HepG2 (cell line): Measurements from ENCODE around the gene KLHL21. TPM values are rescaled to one million over a fixed set of nuclear protein-coding genes. Genes with fewer than 3 reads are reported as not detected.

Experiments used
- FLYWCH1 ChIP-seq: sonication (generic); formaldehyde crosslinking; IDR thresholded peaks from 2 replicates; pipeline ENCODE4 v1.8.1; 2023; ENCODE audit warnings: mild to moderate bottlenecking, missing genetic modification reagents
- KDM2A ChIP-seq: sonication (generic); formaldehyde crosslinking; IDR thresholded peaks from 2 replicates; pipeline ENCODE4 v1.4.0; 2020; ENCODE audit warnings: low read depth, missing genetic modification reagents, borderline replicate concordance
- MAF1 ChIP-seq: sonication (generic); formaldehyde crosslinking; IDR thresholded peaks from 2 replicates; pipeline ENCODE4 v1.5.0; 2020; ENCODE audit warnings: missing genetic modification reagents, borderline replicate concordance
- RXRB ChIP-seq: IDR thresholded peaks from 2 replicates; pipeline ENCODE4 v1.6.1; 2016; ENCODE audit warnings: borderline replicate concordance, missing genetic modification reagents, missing compliant biosample characterization
- TSC22D2 ChIP-seq: sonication (generic); formaldehyde crosslinking; IDR thresholded peaks from 2 replicates; pipeline ENCODE4 v1.5.1; 2020; ENCODE audit warnings: missing genetic modification reagents, mild to moderate bottlenecking, borderline replicate concordance
- UBTF ChIP-seq: sonication (generic); formaldehyde crosslinking; IDR thresholded peaks from 2 replicates; pipeline ENCODE4 v1.4.0; 2020; ENCODE audit warnings: mild to moderate bottlenecking, missing genetic modification reagents
- ZBTB40 ChIP-seq, 2 experiments: fragments of 450-650 bp in 1 of 2; sonication (generic) in 1 of 2; formaldehyde crosslinking in 1 of 2; IDR thresholded peaks; 2 replicates each; pipeline versions ENCODE4 v1.6.1 to v1.8.0; 2016 to 2022; ENCODE audit warnings: antibody characterized with exemption in 1 of 2, mild to moderate bottlenecking in 1 of 2, missing genetic modification reagents in 1 of 2
- ZNF44 ChIP-seq: sonication (generic); formaldehyde crosslinking; IDR thresholded peaks from 2 replicates; pipeline ENCODE4 v1.5.1; 2020; ENCODE audit warnings: mild to moderate bottlenecking, missing genetic modification reagents
- ZNF781 ChIP-seq: sonication (generic); formaldehyde crosslinking; IDR thresholded peaks from 2 replicates; pipeline ENCODE4 v1.5.1; 2020; ENCODE audit warnings: borderline replicate concordance, mild to moderate bottlenecking, missing genetic modification reagents; ENCODE audit errors: not compliant biosample characterization
- polyA plus RNA-seq, 8 experiments: library from polyadenylated mRNA; depleted of rRNA in 3 of 8; stranded (reverse) in 7 of 8; unstranded in 1 of 8; fragments of >200 nt; fragmentation: Illumina TruSeq in 4 of 8; extraction: Trizol in 4 of 8; gene quantifications; 2 replicates each; pipeline versions ENCODE4 v1.2.1 to v1.2.3, GENCODE V29; 2011 to 2016; ENCODE audit warnings: low read depth in 4 of 8, missing spikeins in 1 of 8, mixed read lengths in 1 of 8; ENCODE audit not compliant: insufficient read depth in 1 of 8
- total RNA-seq, 5 experiments: library from RNA; depleted of rRNA; stranded (reverse); fragments of >200 nt; fragmentation: Illumina TruSeq; extraction: Trizol; gene quantifications; 2 replicates each; pipeline ENCODE4 v1.2.3, GENCODE V29; 2016; ENCODE audit warnings: low read depth in 1 of 5
- TF ChIP-seq, protein P1 (sequence below): sonication (generic); formaldehyde crosslinking; IDR thresholded peaks from 2 replicates; pipeline ENCODE4 v1.4.0; 2020; ENCODE audit warnings: missing genetic modification reagents
- TF ChIP-seq, protein P2 (sequence below): sonication (generic); formaldehyde crosslinking; IDR thresholded peaks from 2 replicates; pipeline ENCODE4 v1.5.0; 2020; ENCODE audit warnings: mild to moderate bottlenecking, missing genetic modification reagents
- TF ChIP-seq, protein P3 (sequence below): IDR thresholded peaks from 2 replicates; pipeline ENCODE4 v1.6.1; 2016

Gene KLHL21
- total and polyA plus RNA-seq, 2 of the 13 experiments (the other 11 are each of a cell fraction or from before 2014, with no cell fraction given), result 14.8 to 25.0 TPM

DNA sequence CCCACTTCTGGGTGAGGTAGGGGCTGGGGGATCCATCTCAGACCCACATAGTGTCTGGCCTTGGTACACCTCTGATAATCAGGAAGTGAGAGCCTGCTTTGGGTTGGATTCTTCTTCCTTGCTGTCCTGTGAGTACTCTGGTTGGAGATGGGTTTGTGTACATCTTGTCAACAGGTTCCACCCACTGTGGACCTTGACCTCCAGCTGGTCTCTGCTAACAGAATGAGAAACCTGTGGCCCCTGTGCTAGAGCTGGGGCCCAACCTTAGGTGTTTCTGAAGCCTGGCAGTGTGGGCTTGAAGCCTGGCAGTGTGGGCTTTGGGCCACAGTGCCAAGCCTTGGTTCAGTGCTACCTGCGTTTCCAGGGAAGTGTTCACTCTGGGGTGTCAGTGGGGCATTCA lies 20.3 kb downstream of the KLHL21 start (continued):
- no peak for TF ChIP-seq ZBTB40 (IDR thresholded peaks at IDR 0.05)
- TF ChIP-seq ZBTB40 (CRISPR knock-in tag; IDR thresholded peaks at IDR 0.05), result peak; percentile 71; the same call in 1 of the 2 replicates
- TF ChIP-seq, protein P1, sequence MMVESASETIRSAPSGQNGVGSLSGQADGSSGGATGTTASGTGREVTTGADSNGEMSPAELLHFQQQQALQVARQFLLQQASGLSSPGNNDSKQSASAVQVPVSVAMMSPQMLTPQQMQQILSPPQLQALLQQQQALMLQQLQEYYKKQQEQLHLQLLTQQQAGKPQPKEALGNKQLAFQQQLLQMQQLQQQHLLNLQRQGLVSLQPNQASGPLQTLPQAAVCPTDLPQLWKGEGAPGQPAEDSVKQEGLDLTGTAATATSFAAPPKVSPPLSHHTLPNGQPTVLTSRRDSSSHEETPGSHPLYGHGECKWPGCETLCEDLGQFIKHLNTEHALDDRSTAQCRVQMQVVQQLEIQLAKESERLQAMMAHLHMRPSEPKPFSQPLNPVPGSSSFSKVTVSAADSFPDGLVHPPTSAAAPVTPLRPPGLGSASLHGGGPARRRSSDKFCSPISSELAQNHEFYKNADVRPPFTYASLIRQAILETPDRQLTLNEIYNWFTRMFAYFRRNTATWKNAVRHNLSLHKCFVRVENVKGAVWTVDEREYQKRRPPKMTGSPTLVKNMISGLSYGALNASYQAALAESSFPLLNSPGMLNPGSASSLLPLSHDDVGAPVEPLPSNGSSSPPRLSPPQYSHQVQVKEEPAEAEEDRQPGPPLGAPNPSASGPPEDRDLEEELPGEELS, result peak; percentile 90
- TF ChIP-seq, protein P2, sequence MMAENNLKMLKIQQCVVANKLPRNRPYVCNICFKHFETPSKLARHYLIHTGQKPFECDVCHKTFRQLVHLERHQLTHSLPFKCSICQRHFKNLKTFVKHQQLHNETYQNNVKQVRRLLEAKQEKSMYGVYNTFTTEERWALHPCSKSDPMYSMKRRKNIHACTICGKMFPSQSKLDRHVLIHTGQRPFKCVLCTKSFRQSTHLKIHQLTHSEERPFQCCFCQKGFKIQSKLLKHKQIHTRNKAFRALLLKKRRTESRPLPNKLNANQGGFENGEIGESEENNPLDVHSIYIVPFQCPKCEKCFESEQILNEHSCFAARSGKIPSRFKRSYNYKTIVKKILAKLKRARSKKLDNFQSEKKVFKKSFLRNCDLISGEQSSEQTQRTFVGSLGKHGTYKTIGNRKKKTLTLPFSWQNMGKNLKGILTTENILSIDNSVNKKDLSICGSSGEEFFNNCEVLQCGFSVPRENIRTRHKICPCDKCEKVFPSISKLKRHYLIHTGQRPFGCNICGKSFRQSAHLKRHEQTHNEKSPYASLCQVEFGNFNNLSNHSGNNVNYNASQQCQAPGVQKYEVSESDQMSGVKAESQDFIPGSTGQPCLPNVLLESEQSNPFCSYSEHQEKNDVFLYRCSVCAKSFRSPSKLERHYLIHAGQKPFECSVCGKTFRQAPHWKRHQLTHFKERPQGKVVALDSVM, result no peak
- TF ChIP-seq ZNF781 (CRISPR knock-in tag), result no peak
- peak; percentile 55 for TF ChIP-seq UBTF (CRISPR knock-in tag)
- TF ChIP-seq ZNF44 (CRISPR knock-in tag), result 0 out of 2 replicates have a peak, but pooled peaks have one; percentile 17
- 0 out of 2 replicates have a peak, but pooled peaks have one; percentile 28 for TF ChIP-seq TSC22D2 (CRISPR knock-in tag)
- TF ChIP-seq KDM2A, result peak; percentile 71; the same call in 1 of the 2 replicates
- TF ChIP-seq, protein P3, sequence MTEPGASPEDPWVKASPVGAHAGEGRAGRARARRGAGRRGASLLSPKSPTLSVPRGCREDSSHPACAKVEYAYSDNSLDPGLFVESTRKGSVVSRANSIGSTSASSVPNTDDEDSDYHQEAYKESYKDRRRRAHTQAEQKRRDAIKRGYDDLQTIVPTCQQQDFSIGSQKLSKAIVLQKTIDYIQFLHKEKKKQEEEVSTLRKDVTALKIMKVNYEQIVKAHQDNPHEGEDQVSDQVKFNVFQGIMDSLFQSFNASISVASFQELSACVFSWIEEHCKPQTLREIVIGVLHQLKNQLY (CRISPR knock-in tag), result 0 out of 2 replicates have a peak, but pooled peaks have one; percentile 37
- no peak for TF ChIP-seq FLYWCH1 (CRISPR knock-in tag)
- no peak for TF ChIP-seq MAF1 (CRISPR knock-in tag)
- TF ChIP-seq RXRB (CRISPR knock-in tag), result peak; percentile 80
